ENCODE measurements around the gene MS4A2. TPM values are rescaled to one million over a fixed set of nuclear protein-coding genes. Genes with fewer than 3 reads are reported as not detected.
"Not testable (repeated sequence)": the region's sequence is repeated elsewhere in the genome, so short reads cannot be mapped to it uniquely, and the experiment has no call there.

MS4A2 gene
- total RNA-seq, 4 donors from 2014 or later, result 0.32 to 1.5 (median 1.2) TPM; not detected in 1

GRCh38 chr11:60085909-60086308, 2.6 kb upstream of the MS4A2 start:
- 81% methylated on average over 2 of the region's 2 CpGs for WGBS
- Histone ChIP-seq H3K9me3 (no peaks in the 10 kb centered on the region), H3K4me3 (no peak overlapping the region), H3K36me3 (no peaks in the 10 kb centered on the region), H3K27me3 (no peaks in the 10 kb centered on the region), H3K4me1 (no peaks in the 10 kb centered on the region), H3K27ac (no peak overlapping the region)
- TF ChIP-seq CTCF (IDR thresholded peaks at IDR 0.05), result no peak
- no peak for TF ChIP-seq POLR2A (IDR thresholded peaks at IDR 0.05)
- no peak for TF ChIP-seq EP300 (IDR thresholded peaks at IDR 0.05)
- TF ChIP-seq POLR2AphosphoS5 (IDR thresholded peaks at IDR 0.05), result no peak
- DNase-seq (ENCODE audit: low spot score in 2 of 2), result no peak

GRCh38 chr11:60087239-60087638, 1.2 kb upstream of the MS4A2 start:
- H3K27me3 ChIP-seq, result no peaks in the 10 kb centered on the region
- WGBS, result 87% methylated on average over 1 of the region's 1 CpG
- H3K9me3 ChIP-seq, result no peaks in the 10 kb centered on the region
- no peaks in the 10 kb centered on the region for H3K36me3 ChIP-seq
- H3K27ac ChIP-seq, result no peak overlapping the region
- no peaks in the 10 kb centered on the region for H3K4me1 ChIP-seq
- H3K4me3 ChIP-seq, result no peak overlapping the region
- no peak for DNase-seq (ENCODE audit: low spot score in 2 of 2)
- TF ChIP-seq POLR2AphosphoS5 (IDR thresholded peaks at IDR 0.05), result no peak
- TF ChIP-seq EP300 (IDR thresholded peaks at IDR 0.05), result no peak
- no peak for TF ChIP-seq CTCF (IDR thresholded peaks at IDR 0.05)
- no peak for TF ChIP-seq POLR2A (IDR thresholded peaks at IDR 0.05)

- no peaks in the 10 kb centered on the region for H3K9me3 ChIP-seq
- DNase-seq (ENCODE audit: low spot score in 2 of 2), result no peak
- no peak overlapping the region for H3K27ac ChIP-seq
- 65% methylated on average over 4 of the region's 4 CpGs for WGBS
- H3K4me1 ChIP-seq, result no peaks in the 10 kb centered on the region
- H3K27me3 ChIP-seq, result no peaks in the 10 kb centered on the region
- no peaks in the 10 kb centered on the region for H3K36me3 ChIP-seq
- no peak overlapping the region for H3K4me3 ChIP-seq
- TF ChIP-seq EP300 (IDR thresholded peaks at IDR 0.05) (no peak), CTCF (IDR thresholded peaks at IDR 0.05) (no peak), POLR2AphosphoS5 (IDR thresholded peaks at IDR 0.05) (no peak), POLR2A (IDR thresholded peaks at IDR 0.05) (no peak)
These were observed 7.1 kb downstream of the MS4A2 start for GRCh38 chr11:60095477-60096120.

GRCh38 chr11:60097189-60097588, 8.7 kb downstream of the MS4A2 start:
- DNase-seq (ENCODE audit: low spot score in 2 of 2), result no peak
- WGBS, result 92% methylated on average over 1 of the region's 1 CpG
- TF ChIP-seq EP300 (IDR thresholded peaks at IDR 0.05), result no peak
- no peak for TF ChIP-seq POLR2AphosphoS5 (IDR thresholded peaks at IDR 0.05)
- no peak for TF ChIP-seq CTCF (IDR thresholded peaks at IDR 0.05)
- no peak for TF ChIP-seq POLR2A (IDR thresholded peaks at IDR 0.05)

GRCh38 chr11:60098508-60098907, 10.0 kb downstream of the MS4A2 start:
- DNase-seq (ENCODE audit: low spot score in 2 of 2), result no peak
- H3K4me1 ChIP-seq, result no peaks in the 10 kb centered on the region
- no peaks in the 10 kb centered on the region for H3K9me3 ChIP-seq
- H3K36me3 ChIP-seq, result no peaks in the 10 kb centered on the region
- H3K27ac ChIP-seq, result no peak overlapping the region
- TF ChIP-seq POLR2AphosphoS5 (IDR thresholded peaks at IDR 0.05) (no peak), EP300 (IDR thresholded peaks at IDR 0.05) (no peak)
- no peaks in the 10 kb centered on the region for H3K27me3 ChIP-seq
- no peak overlapping the region for H3K4me3 ChIP-seq

More at GRCh38 chr11:60097189-60097588, 8.7 kb downstream of the MS4A2 start:
- Histone ChIP-seq H3K4me3 (no peak overlapping the region), H3K4me1 (no peaks in the 10 kb centered on the region), H3K27me3 (no peaks in the 10 kb centered on the region), H3K27ac (no peak overlapping the region), H3K36me3 (no peaks in the 10 kb centered on the region), H3K9me3 (no peaks in the 10 kb centered on the region)

GRCh38 chr11:60100516-60100915, 12.1 kb downstream of the MS4A2 start:
- H3K27me3 ChIP-seq, result no peaks in the 10 kb centered on the region
- no peak for DNase-seq (ENCODE audit: low spot score in 2 of 2)
- 71% methylated on average over 1 of the region's 1 CpG for WGBS
- no peak overlapping the region for H3K27ac ChIP-seq
- no peak overlapping the region for H3K4me3 ChIP-seq
- TF ChIP-seq POLR2A (IDR thresholded peaks at IDR 0.05) (no peak), POLR2AphosphoS5 (IDR thresholded peaks at IDR 0.05) (no peak), CTCF (IDR thresholded peaks at IDR 0.05) (no peak), EP300 (IDR thresholded peaks at IDR 0.05) (no peak)
- H3K4me1 ChIP-seq, result no peaks in the 10 kb centered on the region
- no peaks in the 10 kb centered on the region for H3K36me3 ChIP-seq
- no peaks in the 10 kb centered on the region for H3K9me3 ChIP-seq

- not testable (repeated sequence) for H3K9me3 ChIP-seq; H3K36me3 ChIP-seq; H3K27me3 ChIP-seq; DNase-seq (ENCODE audit: low spot score in 2 of 2); H3K4me3 ChIP-seq; H3K4me1 ChIP-seq; H3K27ac ChIP-seq
- 79% methylated on average over 11 of the region's 11 CpGs for WGBS
These were observed 12.9 kb downstream of the MS4A2 start for GRCh38 chr11:60101368-60101767.

- H3K27ac ChIP-seq; DNase-seq (ENCODE audit: low spot score in 2 of 2); H3K36me3 ChIP-seq; H3K27me3 ChIP-seq; H3K4me1 ChIP-seq; H3K9me3 ChIP-seq; H3K4me3 ChIP-seq: not testable (repeated sequence)
- 77% methylated on average over 8 of the region's 8 CpGs for WGBS
These were observed 16.1 kb downstream of the MS4A2 start for GRCh38 chr11:60104471-60105115.
